HepG2 (cell line): ENCODE measurements around the gene GSX1. TPM values are rescaled to one million over a fixed set of nuclear protein-coding genes. Genes with fewer than 3 reads are reported as not detected.

Experiments
- ATAC-seq: fragments of 200-7000 bp; cut with Tn5 transposase; 3 replicates; pipeline ENCODE4 v1.9.1; 2020; ENCODE audit warnings: mild to moderate bottlenecking, moderate library complexity
- BruUV-seq: library from RNA; stranded (reverse); fragments of 400-500 nt; replicated peaks from 2 replicates; lab custom pipeline; 2021; lab: Mats Ljungman, UMichigan
- CTCF ChIA-PET: fragments of 300-600 bp; formaldehyde crosslinking; extraction: SDS; loops from one replicate; lab custom pipeline; 2021; ENCODE audit warnings: low total read pairs, inconsistent platforms, low intra/inter-chr PET ratio; lab: Yijun Ruan, JAX
- POLR2A ChIA-PET: fragments of 350-600 bp; sonication (Branson Sonifier 250); formaldehyde crosslinking; loops from one replicate; lab custom pipeline; 2020; ENCODE audit warnings: antibody characterized with exemption, inconsistent platforms; lab: Yijun Ruan, JAX
- DNase-seq: peaks from one replicate; pipeline ENCODE4 v3.0.0-alpha.2; 2015; ENCODE audit warnings: low spot score
- FAIRE-seq: peaks from 3 replicates; lab custom pipeline; 2011; peaks lifted over from hg19 to GRCh38; lab: Jason Lieb, UNC
- H2AFZ ChIP-seq: one replicate; pipeline ENCODE4 v1.6.1; 2011; ENCODE audit warnings: low read length, inconsistent platforms
- H3K27ac ChIP-seq: fragments of 300-600 bp; 3 replicates; pipeline ENCODE4 v1.8.0; 2011; ENCODE audit warnings: mixed run types, mild to moderate bottlenecking, mixed read lengths, low read length, inconsistent platforms; ENCODE audit not compliant: insufficient read depth; ENCODE audit errors: extremely low read length
- H3K27me3 ChIP-seq, 2 experiments: fragments of 200-600 bp in 1 of 2; 2 replicates in 1 of 2; 3 replicates in 1 of 2; pipeline versions ENCODE4 v1.6.0 to v1.8.0; 2011; ENCODE audit warnings: low read length in 2 of 2, mild to moderate bottlenecking in 2 of 2, moderate library complexity in 2 of 2, inconsistent platforms in 1 of 2; ENCODE audit not compliant: insufficient read depth in 2 of 2, control insufficient read depth in 1 of 2
- H3K36me3 ChIP-seq, 2 experiments: fragments of 200-600 bp in 1 of 2; replicated peaks in 1 of 2; 2 replicates in 1 of 2; 3 replicates in 1 of 2; pipeline versions ENCODE4 v1.5.1 to v1.8.0; 2011; ENCODE audit warnings: low read length in 2 of 2, inconsistent platforms in 1 of 2; ENCODE audit not compliant: insufficient read depth in 2 of 2, control insufficient read depth in 1 of 2
- H3K4me1 ChIP-seq: 2 replicates; pipeline ENCODE4 v1.5.1; 2012; ENCODE audit warnings: low read length, inconsistent platforms; ENCODE audit not compliant: insufficient read depth
- H3K4me2 ChIP-seq: 2 replicates; pipeline ENCODE4 v1.6.0; 2011; ENCODE audit warnings: low read depth, low read length, inconsistent platforms
- H3K4me3 ChIP-seq, 3 experiments: fragments of 200-600 bp in 1 of 3; sonication (generic), shearing (Covaris generic) in 1 of 3; replicated peaks in 1 of 3; 2 replicates each; pipeline ENCODE4 v1.5.1; 2011 to 2016; ENCODE audit warnings: low read length in 3 of 3, inconsistent platforms in 2 of 3, low read depth in 2 of 3, mild to moderate bottlenecking in 2 of 3, control low read depth in 1 of 3, mixed read lengths in 1 of 3; ENCODE audit not compliant: insufficient read depth in 1 of 3
- H3K79me2 ChIP-seq: one replicate; pipeline ENCODE4 v1.6.1; 2011; ENCODE audit warnings: low read length, inconsistent platforms; ENCODE audit not compliant: insufficient read depth
- H3K9ac ChIP-seq: 2 replicates; pipeline ENCODE4 v1.6.0; 2011; ENCODE audit warnings: mild to moderate bottlenecking, low read depth, low read length, inconsistent platforms; ENCODE audit not compliant: insufficient read depth
- H3K9me3 ChIP-seq: 2 replicates; pipeline ENCODE4 v1.5.1; 2012; ENCODE audit warnings: mild to moderate bottlenecking, low read length
- H4K20me1 ChIP-seq: 2 replicates; pipeline ENCODE4 v1.6.0; 2011; ENCODE audit warnings: inconsistent platforms, mild to moderate bottlenecking, low read length, moderate library complexity; ENCODE audit not compliant: insufficient read depth
- ARNT ChIP-seq: fragments of 450-650 bp; IDR thresholded peaks from 2 replicates; pipeline ENCODE4 v1.6.1; 2017
- HDAC6 ChIP-seq: fragments of 200-600 bp; sonication (generic); IDR thresholded peaks from 2 replicates; pipeline ENCODE4 v1.7.0; 2017; ENCODE audit warnings: mild to moderate bottlenecking, antibody characterized with exemption, low read length, low read depth
- MAFF ChIP-seq: IDR thresholded peaks from 2 replicates; pipeline ENCODE4 v1.6.1; 2011; ENCODE audit warnings: low read depth, low read length, improper control_type of control experiment
- MED13 ChIP-seq: sonication (generic); formaldehyde crosslinking; IDR thresholded peaks from 2 replicates; pipeline ENCODE4 v1.5.0; 2020; ENCODE audit warnings: missing genetic modification reagents
- NR2C2 ChIP-seq: sonication (generic); formaldehyde crosslinking; IDR thresholded peaks from 2 replicates; pipeline ENCODE4 v1.4.0; 2020; ENCODE audit warnings: missing genetic modification reagents, mild to moderate bottlenecking, moderate library complexity, borderline replicate concordance
- RARG ChIP-seq: sonication (generic); formaldehyde crosslinking; IDR thresholded peaks from 2 replicates; pipeline ENCODE4 v1.4.0; 2020; ENCODE audit warnings: low read depth, mild to moderate bottlenecking, missing genetic modification reagents
- TAF15 ChIP-seq: fragments of 200-400 bp; formaldehyde crosslinking; IDR thresholded peaks from one replicate; pipeline ENCODE4 v1.6.1; 2018; ENCODE audit warnings: mild to moderate bottlenecking, low read depth, low read length; ENCODE audit not compliant: poor library complexity, severe bottlenecking
- ZNF180 ChIP-seq: sonication (generic); formaldehyde crosslinking; IDR thresholded peaks from 2 replicates; pipeline ENCODE4 v1.4.0; 2020; ENCODE audit warnings: low read depth, missing genetic modification reagents, borderline replicate concordance
- ZNF766 ChIP-seq: sonication (generic); formaldehyde crosslinking; IDR thresholded peaks from 2 replicates; pipeline ENCODE4 v1.5.0; 2020; ENCODE audit warnings: missing genetic modification reagents, borderline replicate concordance
- ZNF816 ChIP-seq: sonication (generic); formaldehyde crosslinking; IDR thresholded peaks from 2 replicates; pipeline ENCODE4 v1.8.0; 2022; ENCODE audit warnings: missing genetic modification reagents, mild to moderate bottlenecking, borderline replicate concordance
- WGBS: methylation state at CpG from one replicate; pipeline ENCODE4 v1.1.6; 2017; ENCODE audit warnings: low lambda C conversion rate; 5-methylcytosine and 5-hydroxymethylcytosine counted together
- in situ Hi-C: cut with HindIII; loops from 2 replicates; pipeline ENCODE4 v1.10.0; 2017; ENCODE audit warnings: low pct_unique_long_range_greater_than_20kb; ENCODE audit not compliant: extremely low pct_ligation_motif_present
- intact Hi-C: fragments of 100-400 bp; cut with micrococcal nuclease; formaldehyde crosslinking; loops from one replicate; pipeline ENCODE4 v1.10.0; 2022; ENCODE audit not compliant: unreplicated experiment
- polyA plus RNA-seq, 8 experiments: library from polyadenylated mRNA; depleted of rRNA in 3 of 8; stranded (reverse) in 7 of 8; unstranded in 1 of 8; fragments of >200 nt; fragmentation: Illumina TruSeq in 4 of 8; extraction: Trizol in 4 of 8; gene quantifications; 2 replicates each; pipeline versions ENCODE4 v1.2.1 to v1.2.3, GENCODE V29; 2011 to 2016; ENCODE audit warnings: low read depth in 4 of 8, missing spikeins in 1 of 8, mixed read lengths in 1 of 8; ENCODE audit not compliant: insufficient read depth in 1 of 8
- total RNA-seq, 5 experiments: library from RNA; depleted of rRNA; stranded (reverse); fragments of >200 nt; fragmentation: Illumina TruSeq; extraction: Trizol; gene quantifications; 2 replicates each; pipeline ENCODE4 v1.2.3, GENCODE V29; 2016; ENCODE audit warnings: low read depth in 1 of 5
- TF ChIP-seq, protein P1 (sequence below): sonication (generic); formaldehyde crosslinking; IDR thresholded peaks from 2 replicates; pipeline ENCODE4 v1.4.0; 2020; ENCODE audit warnings: missing genetic modification reagents
- TF ChIP-seq, protein P2 (sequence below): IDR thresholded peaks from 2 replicates; pipeline ENCODE4 v1.6.1; 2016; ENCODE audit warnings: low read depth, borderline replicate concordance
- TF ChIP-seq, protein P3 (sequence below): sonication (generic); formaldehyde crosslinking; IDR thresholded peaks from 2 replicates; pipeline ENCODE4 v1.4.0; 2020; ENCODE audit warnings: missing genetic modification reagents
- TF ChIP-seq, protein P4 (sequence below): sonication (generic); formaldehyde crosslinking; IDR thresholded peaks from 2 replicates; pipeline ENCODE4 v1.4.0; 2020; ENCODE audit warnings: missing genetic modification reagents

The GSX1 gene
- total and polyA plus RNA-seq, 2 of the 13 experiments (the other 11 are each of a cell fraction or from before 2014, with no cell fraction given) = not detected

DNA sequence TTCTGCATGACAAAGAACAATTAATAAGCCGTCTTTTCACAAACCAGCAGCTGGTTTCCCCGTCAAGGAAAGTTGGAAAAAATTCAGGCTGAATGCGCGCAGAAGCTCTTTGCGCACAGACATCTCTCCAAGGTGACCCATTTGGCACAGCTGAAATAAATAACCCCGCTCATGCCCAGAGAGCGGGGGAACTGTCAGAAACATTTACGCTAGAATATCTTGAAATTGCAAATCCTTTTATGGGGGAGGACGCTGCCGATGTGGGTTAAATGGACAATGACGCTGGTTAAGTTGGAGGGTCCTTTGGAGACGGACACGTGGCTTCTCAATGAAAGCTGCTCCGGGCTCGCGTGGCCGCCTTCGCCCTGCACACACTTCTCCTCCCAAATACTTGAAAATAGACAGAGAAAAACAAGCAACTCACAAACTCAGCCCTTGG, 30.6 kb downstream of the GSX1 start:
- in situ Hi-C loops (loop anchor here (10.0 kb wide), 2 partner anchors 288 to 838 kb away; no protein-coding TSS in a partner anchor), intact Hi-C loops (no loop called here)
- CTCF ChIA-PET = no interaction called here
- DNase-seq = no peak
- no peak overlapping the region for H2AFZ ChIP-seq
- no peak overlapping the region for H3K4me2 ChIP-seq
- H3K4me1 ChIP-seq = 0 out of 2 replicates have a peak, but pooled peaks cover 5% of the 10 kb centered on the region
- no peaks in the 10 kb centered on the region for H4K20me1 ChIP-seq
- H3K79me2 ChIP-seq = no peaks in the 10 kb centered on the region
- TF ChIP-seq HDAC6 = peak; percentile 67; the same call in 1 of the 2 replicates
- no peak for TF ChIP-seq TAF15
- TF ChIP-seq, protein P1, sequence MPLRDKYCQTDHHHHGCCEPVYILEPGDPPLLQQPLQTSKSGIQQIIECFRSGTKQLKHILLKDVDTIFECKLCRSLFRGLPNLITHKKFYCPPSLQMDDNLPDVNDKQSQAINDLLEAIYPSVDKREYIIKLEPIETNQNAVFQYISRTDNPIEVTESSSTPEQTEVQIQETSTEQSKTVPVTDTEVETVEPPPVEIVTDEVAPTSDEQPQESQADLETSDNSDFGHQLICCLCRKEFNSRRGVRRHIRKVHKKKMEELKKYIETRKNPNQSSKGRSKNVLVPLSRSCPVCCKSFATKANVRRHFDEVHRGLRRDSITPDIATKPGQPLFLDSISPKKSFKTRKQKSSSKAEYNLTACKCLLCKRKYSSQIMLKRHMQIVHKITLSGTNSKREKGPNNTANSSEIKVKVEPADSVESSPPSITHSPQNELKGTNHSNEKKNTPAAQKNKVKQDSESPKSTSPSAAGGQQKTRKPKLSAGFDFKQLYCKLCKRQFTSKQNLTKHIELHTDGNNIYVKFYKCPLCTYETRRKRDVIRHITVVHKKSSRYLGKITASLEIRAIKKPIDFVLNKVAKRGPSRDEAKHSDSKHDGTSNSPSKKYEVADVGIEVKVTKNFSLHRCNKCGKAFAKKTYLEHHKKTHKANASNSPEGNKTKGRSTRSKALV (CRISPR knock-in tag) = peak; percentile 50; the same call in 1 of the 2 replicates
- no peak overlapping the region for H3K9ac ChIP-seq
- no peaks in the 10 kb centered on the region for H3K9me3 ChIP-seq
- BruUV-seq = no TSS peak
- ATAC-seq = no peak
- FAIRE-seq = no peak
- WGBS = 4% methylated on average over 11 of the region's 18 CpGs
- POLR2A ChIA-PET = no interaction called here
- H3K27me3 ChIP-seq = peaks cover 2 to 17% of the 10 kb centered on the region in 2 experiments; a peak in 3 of 5 replicates
- H3K4me3 ChIP-seq = no peak overlapping the region
- H3K27ac ChIP-seq = no peak overlapping the region
- H3K36me3 ChIP-seq = no peaks in the 10 kb centered on the region

DNA sequence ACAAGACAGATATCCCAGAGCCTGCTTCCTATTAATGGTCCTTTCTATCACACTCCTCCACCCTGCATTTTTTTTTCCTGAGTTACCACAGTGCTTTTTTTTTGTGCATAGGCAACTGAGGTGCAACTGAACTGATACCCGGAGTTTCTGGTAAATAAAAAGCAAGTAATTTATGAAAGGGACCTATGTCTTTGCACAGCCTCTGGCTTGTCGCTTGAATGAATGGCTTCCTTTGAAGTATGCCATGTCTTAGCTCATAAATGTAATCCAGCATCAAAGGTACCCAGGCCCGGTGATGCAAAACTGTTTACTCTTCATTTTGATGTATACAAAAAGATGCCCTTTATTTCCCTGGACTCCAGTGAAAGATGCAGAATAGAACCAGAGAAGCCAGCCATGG, 31.8 kb downstream of the GSX1 start:
- intact Hi-C loops = no loop called here
- no peak for TF ChIP-seq ZNF766 (CRISPR knock-in tag)
- no peak for TF ChIP-seq MAFF
- no peak for TF ChIP-seq NR2C2 (CRISPR knock-in tag)
- TF ChIP-seq, protein P2, sequence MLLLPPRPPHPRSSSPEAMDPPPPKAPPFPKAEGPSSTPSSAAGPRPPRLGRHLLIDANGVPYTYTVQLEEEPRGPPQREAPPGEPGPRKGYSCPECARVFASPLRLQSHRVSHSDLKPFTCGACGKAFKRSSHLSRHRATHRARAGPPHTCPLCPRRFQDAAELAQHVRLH (CRISPR knock-in tag) = no peak
- TF ChIP-seq ZNF180 (CRISPR knock-in tag) = no peak
- no peak for TF ChIP-seq RARG
- TF ChIP-seq, protein P3, sequence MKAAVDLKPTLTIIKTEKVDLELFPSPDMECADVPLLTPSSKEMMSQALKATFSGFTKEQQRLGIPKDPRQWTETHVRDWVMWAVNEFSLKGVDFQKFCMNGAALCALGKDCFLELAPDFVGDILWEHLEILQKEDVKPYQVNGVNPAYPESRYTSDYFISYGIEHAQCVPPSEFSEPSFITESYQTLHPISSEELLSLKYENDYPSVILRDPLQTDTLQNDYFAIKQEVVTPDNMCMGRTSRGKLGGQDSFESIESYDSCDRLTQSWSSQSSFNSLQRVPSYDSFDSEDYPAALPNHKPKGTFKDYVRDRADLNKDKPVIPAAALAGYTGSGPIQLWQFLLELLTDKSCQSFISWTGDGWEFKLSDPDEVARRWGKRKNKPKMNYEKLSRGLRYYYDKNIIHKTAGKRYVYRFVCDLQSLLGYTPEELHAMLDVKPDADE (CRISPR knock-in tag) = no peak
- TF ChIP-seq ARNT = no peak
- no peak for TF ChIP-seq MED13 (CRISPR knock-in tag)
- TF ChIP-seq, protein P4, sequence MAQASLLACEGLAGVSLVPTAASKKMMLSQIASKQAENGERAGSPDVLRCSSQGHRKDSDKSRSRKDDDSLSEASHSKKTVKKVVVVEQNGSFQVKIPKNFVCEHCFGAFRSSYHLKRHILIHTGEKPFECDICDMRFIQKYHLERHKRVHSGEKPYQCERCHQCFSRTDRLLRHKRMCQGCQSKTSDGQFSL = no peak
- TF ChIP-seq ZNF816 (CRISPR knock-in tag) = no peak

More for the DNA sequence above, 31.8 kb downstream of the GSX1 start:
- H3K9ac ChIP-seq = no peak overlapping the region
- no peaks in the 10 kb centered on the region for H3K9me3 ChIP-seq
- WGBS = 6% methylated on average over 3 of the region's 3 CpGs
- DNase-seq (no peak), FAIRE-seq (no peak), ATAC-seq (no peak)
- H4K20me1 ChIP-seq = no peaks in the 10 kb centered on the region
- H3K27me3 ChIP-seq = peaks cover 2 to 17% of the 10 kb centered on the region in 2 experiments; a peak in 3 of 5 replicates
- ChIA-PET POLR2A (no interaction called here), CTCF (no interaction called here)
- H2AFZ ChIP-seq = no peak overlapping the region
- no peak overlapping the region for H3K4me3 ChIP-seq
- H3K79me2 ChIP-seq = no peaks in the 10 kb centered on the region
- no peak overlapping the region for H3K27ac ChIP-seq
- H3K4me2 ChIP-seq = no peak overlapping the region
- in situ Hi-C loops = loop anchor here (10.0 kb wide), 2 partner anchors 289 to 839 kb away; no protein-coding TSS in a partner anchor
- H3K4me1 ChIP-seq = 0 out of 2 replicates have a peak, but pooled peaks cover 5% of the 10 kb centered on the region
- H3K36me3 ChIP-seq = no peaks in the 10 kb centered on the region
- no TSS peak for BruUV-seq
